GM10266 (cell line): ENCODE measurements around the gene NINJ1.
"Not testable (repeated sequence)": the region's sequence is repeated elsewhere in the genome, so short reads cannot be mapped to it uniquely, and the experiment has no call there.

ENCODE experiments used
- DNase-seq: peaks from one replicate; pipeline ENCODE4 v3.0.0; 2012; ENCODE audit errors: extremely low spot score
- TF ChIP-seq, protein P1 (sequence below): IDR thresholded peaks from 2 replicates; pipeline ENCODE4 v1.5.1; 2012; ENCODE audit warnings: mild to moderate bottlenecking, low read depth; ENCODE audit not compliant: control insufficient read depth, insufficient read depth; ENCODE audit errors: missing control alignments

Gene NINJ1

DNA sequence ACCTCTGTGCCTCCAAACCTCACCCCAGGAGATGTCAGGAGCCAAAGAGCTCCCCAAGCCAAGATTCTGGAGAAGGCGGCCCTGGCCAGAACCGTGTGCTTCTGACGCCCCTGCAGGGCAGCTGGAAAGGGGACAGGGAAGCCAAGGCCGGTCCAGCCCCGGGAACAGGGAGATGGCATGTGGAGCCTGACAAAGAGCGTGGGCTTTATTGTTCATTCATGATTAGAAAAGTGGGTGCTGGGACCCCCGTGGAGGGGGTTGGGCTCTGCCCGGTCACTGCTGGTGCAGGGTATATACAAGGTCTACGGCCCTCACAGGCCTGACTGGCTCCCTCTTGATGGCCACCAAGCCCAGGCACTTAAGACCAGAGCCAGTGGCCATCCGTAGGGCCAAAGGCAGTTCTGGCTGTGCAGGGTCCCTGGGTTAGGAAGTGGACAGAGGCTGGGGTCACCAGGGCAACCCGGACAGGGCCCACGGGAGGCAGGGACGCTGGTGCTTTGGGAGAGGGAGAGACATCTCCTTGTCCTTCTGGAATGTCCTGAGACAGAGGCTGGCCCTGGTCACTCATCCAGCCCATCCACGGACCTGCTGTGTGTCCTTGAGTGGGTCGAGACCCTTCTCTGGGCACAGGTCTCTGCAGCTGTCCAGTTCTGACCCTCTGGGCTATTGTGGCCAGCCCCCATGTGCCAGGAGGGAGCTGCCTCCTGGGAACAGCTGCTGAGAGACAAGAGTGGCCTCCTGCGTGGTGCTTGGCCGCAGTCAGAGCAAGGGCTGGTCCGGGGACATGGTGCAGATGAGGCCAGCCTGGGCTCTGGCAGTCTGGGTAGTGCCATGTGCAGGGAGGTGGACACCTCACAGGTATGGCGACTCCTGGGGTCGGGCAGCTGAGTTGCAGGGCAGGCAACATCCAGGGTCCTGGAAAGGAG lies 12.5 kb downstream of the NINJ1 start:
- DNase-seq: no peak
- TF ChIP-seq, protein P1, sequence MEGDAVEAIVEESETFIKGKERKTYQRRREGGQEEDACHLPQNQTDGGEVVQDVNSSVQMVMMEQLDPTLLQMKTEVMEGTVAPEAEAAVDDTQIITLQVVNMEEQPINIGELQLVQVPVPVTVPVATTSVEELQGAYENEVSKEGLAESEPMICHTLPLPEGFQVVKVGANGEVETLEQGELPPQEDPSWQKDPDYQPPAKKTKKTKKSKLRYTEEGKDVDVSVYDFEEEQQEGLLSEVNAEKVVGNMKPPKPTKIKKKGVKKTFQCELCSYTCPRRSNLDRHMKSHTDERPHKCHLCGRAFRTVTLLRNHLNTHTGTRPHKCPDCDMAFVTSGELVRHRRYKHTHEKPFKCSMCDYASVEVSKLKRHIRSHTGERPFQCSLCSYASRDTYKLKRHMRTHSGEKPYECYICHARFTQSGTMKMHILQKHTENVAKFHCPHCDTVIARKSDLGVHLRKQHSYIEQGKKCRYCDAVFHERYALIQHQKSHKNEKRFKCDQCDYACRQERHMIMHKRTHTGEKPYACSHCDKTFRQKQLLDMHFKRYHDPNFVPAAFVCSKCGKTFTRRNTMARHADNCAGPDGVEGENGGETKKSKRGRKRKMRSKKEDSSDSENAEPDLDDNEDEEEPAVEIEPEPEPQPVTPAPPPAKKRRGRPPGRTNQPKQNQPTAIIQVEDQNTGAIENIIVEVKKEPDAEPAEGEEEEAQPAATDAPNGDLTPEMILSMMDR: no peak

DNA sequence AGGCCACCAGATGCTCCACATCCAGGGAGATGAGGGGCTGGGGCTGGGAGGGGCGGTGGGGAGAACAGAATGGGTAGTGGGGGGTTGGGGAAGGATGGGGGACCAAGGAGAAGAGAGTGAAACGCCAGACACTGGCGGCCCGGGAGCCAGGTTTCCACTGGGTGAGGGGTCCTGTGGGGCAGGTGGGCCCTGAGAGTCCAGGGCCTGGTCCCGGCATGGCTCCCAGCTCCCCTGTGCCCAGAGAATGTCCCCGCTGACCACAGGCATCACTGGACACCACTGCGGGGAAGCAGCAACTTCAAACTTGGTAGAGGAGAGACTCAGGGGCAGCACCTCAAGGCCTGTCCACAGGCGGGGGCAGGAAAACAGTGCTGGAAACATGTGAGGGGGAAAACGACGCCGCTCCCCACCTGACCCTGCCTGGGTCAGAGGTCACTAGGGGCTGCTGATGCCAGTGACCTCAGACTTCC lies 13.2 kb downstream of the NINJ1 start:
- DNase-seq: no peak
- TF ChIP-seq, protein P1: no peak

- peak; percentile 79 for DNase-seq
- TF ChIP-seq, protein P1: no peak
Measured at GRCh38 chr9:93119953-93120845, 13.9 kb downstream of the NINJ1 start.

GRCh38 chr9:93119703-93119952 lies 14.4 kb downstream of the NINJ1 start:
- no peak for DNase-seq

GRCh38 chr9:93118863-93119702 lies 15.0 kb downstream of the NINJ1 start:
- no peak for DNase-seq
- TF ChIP-seq, protein P1: no peak

More at GRCh38 chr9:93119703-93119952, 14.4 kb downstream of the NINJ1 start:
- TF ChIP-seq, protein P1: no peak

DNA sequence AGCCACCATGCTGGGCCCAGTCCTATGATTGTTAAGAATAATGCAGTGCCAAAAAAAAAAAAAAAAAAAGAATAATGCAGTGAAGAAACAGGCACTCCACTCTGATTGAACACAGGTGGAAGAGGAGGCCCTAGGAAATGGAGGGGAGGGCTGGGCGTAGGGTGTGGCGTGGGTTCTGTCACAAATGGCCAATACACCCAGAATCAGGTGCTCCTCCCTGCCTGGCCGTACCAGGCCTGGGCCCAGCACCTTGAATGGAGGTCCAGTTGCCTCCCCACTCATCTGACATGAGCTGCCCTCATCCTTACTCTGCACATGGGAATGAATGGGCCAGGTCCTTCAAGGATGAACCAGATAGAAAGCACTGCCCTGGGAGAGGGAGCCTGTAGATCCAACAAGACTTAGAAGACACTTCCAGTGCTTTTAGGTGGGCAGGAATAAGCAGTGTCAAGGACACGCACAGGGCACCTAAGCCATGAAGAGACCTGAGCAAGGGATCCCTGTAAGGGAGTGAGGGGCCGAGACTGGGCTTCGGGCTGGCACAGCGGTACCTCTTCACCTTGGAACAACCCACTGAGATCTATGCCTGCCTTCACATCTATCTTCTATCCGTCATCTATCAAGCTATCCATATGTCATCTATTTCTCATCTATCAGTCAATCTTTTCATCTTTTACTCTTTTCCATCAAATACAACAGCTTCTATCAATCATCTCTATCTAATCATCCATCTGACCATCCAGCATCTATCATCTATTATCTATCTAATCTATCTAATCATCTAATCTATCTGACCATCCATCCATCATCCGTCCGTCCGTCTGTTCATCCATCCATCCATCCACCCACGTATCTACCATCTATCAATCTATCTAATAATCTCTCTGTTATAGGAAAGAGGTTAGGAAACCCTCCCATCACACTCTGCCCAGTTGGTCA lies 15.9 kb downstream of the NINJ1 start:
- DNase-seq: no peak
- TF ChIP-seq, protein P1: no peak

DNA sequence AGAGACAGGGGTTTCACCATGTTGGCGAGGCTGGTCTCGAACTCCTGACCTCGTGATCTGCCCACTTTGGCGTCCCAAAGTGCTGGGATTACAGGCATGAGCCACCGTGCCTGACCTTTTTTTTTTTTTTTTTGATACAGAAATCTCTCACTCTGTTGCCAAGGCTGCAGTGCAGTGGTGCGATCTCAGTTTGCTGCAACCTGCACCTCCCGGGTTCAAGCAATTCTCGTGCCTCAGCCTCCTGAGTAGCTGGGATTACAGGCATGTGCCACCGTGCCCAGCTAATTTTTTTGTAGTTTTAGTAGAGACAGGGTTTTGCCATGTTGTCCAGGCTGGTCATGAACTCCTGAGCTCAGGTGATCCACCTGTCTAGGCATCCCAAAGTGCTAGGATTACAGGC lies 16.5 kb downstream of the NINJ1 start:
- not testable (repeated sequence) for DNase-seq
